A673 (cell line): ENCODE data around the gene SEMA6B. TPM values are rescaled to one million over a fixed set of nuclear protein-coding genes. Genes with fewer than 3 reads are reported as not detected.

Source experiments
- BruUV-seq: library from RNA; stranded (reverse); fragments of 400-500 nt; replicated peaks from 2 replicates; lab custom pipeline; 2021; lab: Mats Ljungman, UMichigan
- CTCF ChIA-PET: fragments of 300-600 bp; sonication (Branson Sonifier 250); formaldehyde crosslinking; loops from one replicate; lab custom pipeline; 2022; ENCODE audit warnings: antibody characterized with exemption; lab: Charles Lee
- POLR2A ChIA-PET: fragments of 300-600 bp; sonication (Branson Sonifier 250); formaldehyde crosslinking; loops from one replicate; lab custom pipeline; 2022; ENCODE audit warnings: antibody characterized with exemption; ENCODE audit not compliant: low non-redundant PET; lab: Charles Lee
- DNase-seq: peaks from one replicate; pipeline ENCODE4 v3.0.0-alpha.2; 2015; ENCODE audit warnings: low spot score
- H3K27ac ChIP-seq: fragments of 200-600 bp; sonication (generic); 2 replicates; pipeline ENCODE4 v1.5.1; 2016; ENCODE audit warnings: mixed run types, low read depth, mild to moderate bottlenecking, mixed read lengths, antibody characterized with exemption, low read length; ENCODE audit not compliant: poor library complexity, severe bottlenecking
- H3K27me3 ChIP-seq: fragments of 200-600 bp; sonication (generic); replicated peaks from 2 replicates; pipeline ENCODE4 v1.6.1; 2017; ENCODE audit warnings: mixed run types, low read depth, mild to moderate bottlenecking, mixed read lengths, antibody characterized with exemption, low read length; ENCODE audit not compliant: insufficient read depth, poor library complexity
- H3K36me3 ChIP-seq: fragments of 200-600 bp; sonication (generic); 2 replicates; pipeline ENCODE4 v1.6.1; 2016; ENCODE audit warnings: mixed run types, mild to moderate bottlenecking, mixed read lengths, antibody characterized with exemption, low read length; ENCODE audit not compliant: insufficient read depth, poor library complexity, severe bottlenecking
- H3K4me1 ChIP-seq: fragments of 200-600 bp; sonication (generic); 2 replicates; pipeline ENCODE4 v1.6.1; 2017; ENCODE audit warnings: mixed run types, mild to moderate bottlenecking, mixed read lengths, antibody characterized with exemption, low read length; ENCODE audit not compliant: insufficient read depth, poor library complexity, severe bottlenecking
- H3K4me3 ChIP-seq: fragments of 200-600 bp; sonication (generic); 2 replicates; pipeline ENCODE4 v1.5.1; 2016; ENCODE audit warnings: low read depth, mixed run types, mild to moderate bottlenecking, mixed read lengths, low read length; ENCODE audit not compliant: poor library complexity, severe bottlenecking
- H3K9me3 ChIP-seq: fragments of 200-600 bp; sonication (generic); 2 replicates; pipeline ENCODE4 v1.6.1; 2016; ENCODE audit warnings: mixed run types, low read depth, mild to moderate bottlenecking, mixed read lengths, antibody characterized with exemption, low read length; ENCODE audit not compliant: poor library complexity, severe bottlenecking
- CTCF ChIP-seq: fragments of 300-800, 200-600 bp; sonication (generic); conservative IDR thresholded peaks from 2 replicates; pipeline ENCODE4 v1.5.1; 2017; ENCODE audit warnings: low read depth, mild to moderate bottlenecking, antibody characterized with exemption, low read length, moderate library complexity, mixed read lengths
- EZH2 ChIP-seq: fragments of 200-600 bp; sonication (generic); IDR thresholded peaks from 2 replicates; pipeline ENCODE4 v1.6.1; 2017; ENCODE audit warnings: borderline replicate concordance, low read depth, mild to moderate bottlenecking, mixed read lengths, antibody characterized with exemption, low read length; ENCODE audit not compliant: poor library complexity, severe bottlenecking
- intact Hi-C: fragments of 100-400 bp; cut with micrococcal nuclease; formaldehyde crosslinking; loops from one replicate; pipeline ENCODE4 v1.10.0; 2022; ENCODE audit not compliant: unreplicated experiment
- total RNA-seq: library from RNA; stranded (reverse); gene quantifications from 2 replicates; pipeline ENCODE4 v1.2.3, GENCODE V29; 2021

The SEMA6B gene
- total RNA-seq, 1 experiment from 2014 or later: 9.2 TPM

- H3K4me1 ChIP-seq: no peaks in the 10 kb centered on the region
- H3K27ac ChIP-seq: no peak overlapping the region
- ChIA-PET POLR2A (interaction anchor here (0.7 kb wide), 1 partner anchor 82 kb away, joined by 4 read pairs; no protein-coding TSS in a partner anchor), CTCF (no interaction called here)
- DNase-seq: no peak
- H3K4me3 ChIP-seq: no peak overlapping the region
- no peaks in the 10 kb centered on the region for H3K27me3 ChIP-seq
- no TSS peak for BruUV-seq
- intact Hi-C loops: no loop called here
- peaks cover 21% of the 10 kb centered on the region for H3K36me3 ChIP-seq
- H3K9me3 ChIP-seq: no peaks in the 10 kb centered on the region
- TF ChIP-seq CTCF: no peak
- TF ChIP-seq EZH2: no peak
Measured at GRCh38 chr19:4499318-4499717, 60.2 kb downstream of the SEMA6B start.

GRCh38 chr19:4498694-4499093 is 60.8 kb downstream of the SEMA6B start:
- intact Hi-C loops: no loop called here
- no peak overlapping the region for H3K4me3 ChIP-seq
- H3K9me3 ChIP-seq: no peaks in the 10 kb centered on the region
- BruUV-seq: no TSS peak
- H3K27ac ChIP-seq: no peak overlapping the region
- no peaks in the 10 kb centered on the region for H3K4me1 ChIP-seq
- H3K36me3 ChIP-seq: peaks cover 27% of the 10 kb centered on the region
- ChIA-PET POLR2A (no interaction called here), CTCF (no interaction called here)
- no peaks in the 10 kb centered on the region for H3K27me3 ChIP-seq
- TF ChIP-seq CTCF: no peak
- no peak for TF ChIP-seq EZH2
- DNase-seq: no peak

GRCh38 chr19:4497770-4498389 is 61.6 kb downstream of the SEMA6B start:
- BruUV-seq: no TSS peak
- DNase-seq: no peak
- Histone ChIP-seq H3K27ac (no peak overlapping the region), H3K36me3 (peaks cover 35% of the 10 kb centered on the region), H3K9me3 (no peaks in the 10 kb centered on the region), H3K4me3 (no peak overlapping the region), H3K27me3 (no peaks in the 10 kb centered on the region), H3K4me1 (no peaks in the 10 kb centered on the region)
- TF ChIP-seq CTCF: no peak
- no peak for TF ChIP-seq EZH2
- ChIA-PET CTCF (no interaction called here), POLR2A (no interaction called here)
- intact Hi-C loops: no loop called here
